ENCODE measurements around the gene LAMA2.

GRCh38 chr6:129276461-129276860 is 393.5 kb downstream of the LAMA2 start:
- TF ChIP-seq TCF7L2 (IDR thresholded peaks at IDR 0.05; ENCODE audit: low read depth, low read length) (no peak), POLR2AphosphoS5 (IDR thresholded peaks at IDR 0.05; ENCODE audit: low read depth, low read length) (no peak)
